Ovary (tissue), 9 donors: Measurements from ENCODE around the gene RBFOX2. TPM values are rescaled to one million over a fixed set of nuclear protein-coding genes. Genes with fewer than 3 reads are reported as not detected.
"Not testable (repeated sequence)": the region's sequence is repeated elsewhere in the genome, so short reads cannot be mapped to it uniquely, and the experiment has no call there.

ENCODE experiments used
- DNase-seq, 5 donors: peaks; one replicate each; pipeline ENCODE4 v3.0.0-alpha.2; 2019 to 2020
- H3K27ac ChIP-seq, 2 donors: fragments of 200-600 bp; one replicate each; pipeline versions ENCODE4 v1.5.1 to v1.8.0; 2019 to 2022
- H3K27me3 ChIP-seq: fragments of 200-600 bp; one replicate; pipeline ENCODE4 v1.8.0; 2022
- H3K36me3 ChIP-seq: fragments of 200-600 bp; sonication (generic); one replicate; pipeline ENCODE4 v1.5.1; 2019
- H3K4me1 ChIP-seq: one replicate; pipeline ENCODE4 v1.8.1; 2013; ENCODE audit warnings: mild to moderate bottlenecking, moderate library complexity; ENCODE audit not compliant: insufficient read depth
- H3K4me3 ChIP-seq: fragments of 200-600 bp; sonication (generic); one replicate; pipeline ENCODE4 v1.5.1; 2017
- H3K9me3 ChIP-seq, 2 donors: fragments of 200-600 bp in 1 of 2; sonication (generic) in 1 of 2; one replicate each; pipeline versions ENCODE4 v1.5.1 to v1.8.1; 2013 to 2019; ENCODE audit warnings: mild to moderate bottlenecking in 1 of 2, moderate library complexity in 1 of 2
- EP300 ChIP-seq: sonication (generic); formaldehyde crosslinking; IDR thresholded peaks from one replicate; pipeline ENCODE4 v1.6.1; 2017; ENCODE audit warnings: antibody characterized with exemption
- POLR2A ChIP-seq: fragments of 450-650 bp; IDR thresholded peaks from one replicate; pipeline ENCODE4 v1.6.1; 2017; ENCODE audit warnings: antibody characterized with exemption, mild to moderate bottlenecking, moderate library complexity
- WGBS, 3 donors: extraction: QIAGEN DNeasy Blood & Tissue Kit in 1 of 3; methylation state at CpG; one replicate each; pipeline versions ENCODE4 v1.1.5 to v1.1.7; 2013 to 2017; 5-methylcytosine and 5-hydroxymethylcytosine counted together
- intact Hi-C, 4 donors: fragments of 100-400 bp; cut with DNase I; formaldehyde crosslinking; loops; one replicate each; pipeline versions ENCODE4 v1.11.0 to v1.15.1; 2022 to 2023
- polyA plus RNA-seq, 2 donors: library from polyadenylated mRNA; stranded (reverse); fragments of 200-250 nt in 1 of 2; fragments of 350-450 nt in 1 of 2; fragmentation: Illumina TruSeq in 1 of 2; extraction: RNeasy Lipid Tissue Mini Kit (QIAGEN cat#74804) in 1 of 2; gene quantifications; one replicate each; pipeline ENCODE4 v1.2.3, GENCODE V29; 2013 to 2014
- total RNA-seq, 7 donors: library from RNA; depleted of rRNA in 2 of 7; stranded (reverse); fragments of >200 nt in 2 of 7; fragmentation: NEBNext Ultra II Directional in 3 of 7; extraction: Animal tissue kit (Norgen Biotek cat#: 25700) in 3 of 7; gene quantifications; one replicate each; pipeline versions ENCODE4 v1.1.0 to v1.2.4, GENCODE V29; 2016 to 2023
- TF ChIP-seq, protein P1 (sequence below), 3 donors: fragments of 450-650 bp in 2 of 3; fragments of 200-600 bp in 1 of 3; IDR thresholded peaks; one replicate each; pipeline versions ENCODE4 v1.5.1 to v1.8.0; 2016 to 2022; ENCODE audit warnings: antibody characterized with exemption in 3 of 3, mild to moderate bottlenecking in 1 of 3
- donor health status: DM: no; HTN: no; CAD: no; lungs with moderate emphysema.
- donor health status: DM: no; HTN: no; CAD: no.
- donor health status: Bipolar disorder and iron deficiency.
- donor health status: DM: yes; HTN: yes; CAD: no.
- donor health status: DM: no; HTN: no; CAD: no.
- donor health status: DM: yes; HTN: yes; CAD: no.

Gene RBFOX2
- total and polyA plus RNA-seq, 9 donors, result 68.7 to 140 (median 128) TPM

DNA sequence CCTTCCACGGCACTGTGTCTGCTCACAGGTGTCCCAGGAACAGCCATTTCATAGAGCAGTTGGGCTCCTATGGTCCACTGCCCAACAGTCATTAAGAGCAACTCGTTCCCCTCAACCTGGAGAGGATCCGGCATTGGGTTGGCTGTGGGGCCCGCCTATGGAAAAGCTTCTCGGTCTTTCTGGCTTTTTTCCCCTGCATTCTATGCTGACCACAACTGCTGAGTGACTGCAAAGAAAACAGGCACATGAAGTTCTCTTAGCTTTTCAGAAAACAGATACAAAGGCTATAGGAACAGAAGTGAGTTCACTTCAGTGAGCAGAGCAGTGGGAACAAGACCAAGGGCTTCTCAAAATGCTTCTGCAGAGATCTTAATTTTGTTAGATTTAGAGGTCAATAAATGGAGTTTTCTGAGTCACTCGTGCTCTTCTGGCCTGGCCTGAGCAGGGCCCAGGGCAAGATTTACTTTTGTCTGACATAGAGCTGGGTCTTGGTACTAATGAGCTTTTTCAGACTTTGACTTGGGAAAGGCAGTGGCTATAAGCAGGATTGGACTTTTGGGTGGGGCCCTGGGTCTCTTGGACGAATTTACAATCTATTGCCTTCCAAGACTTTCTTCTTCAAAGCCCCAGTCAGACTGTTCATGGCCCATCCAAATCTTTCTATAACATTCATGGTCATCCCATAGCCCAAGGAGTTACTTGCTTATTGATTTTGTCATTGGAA is 324.6 kb downstream of the RBFOX2 start:
- Histone ChIP-seq H3K4me1 (no peaks in the 10 kb centered on the region), H3K27me3 (no peaks in the 10 kb centered on the region), H3K27ac (no peak overlapping the region), H3K9me3 (no peaks in the 10 kb centered on the region), H3K4me3 (no peak overlapping the region), H3K36me3 (no peaks in the 10 kb centered on the region)
- TF ChIP-seq, protein P1, sequence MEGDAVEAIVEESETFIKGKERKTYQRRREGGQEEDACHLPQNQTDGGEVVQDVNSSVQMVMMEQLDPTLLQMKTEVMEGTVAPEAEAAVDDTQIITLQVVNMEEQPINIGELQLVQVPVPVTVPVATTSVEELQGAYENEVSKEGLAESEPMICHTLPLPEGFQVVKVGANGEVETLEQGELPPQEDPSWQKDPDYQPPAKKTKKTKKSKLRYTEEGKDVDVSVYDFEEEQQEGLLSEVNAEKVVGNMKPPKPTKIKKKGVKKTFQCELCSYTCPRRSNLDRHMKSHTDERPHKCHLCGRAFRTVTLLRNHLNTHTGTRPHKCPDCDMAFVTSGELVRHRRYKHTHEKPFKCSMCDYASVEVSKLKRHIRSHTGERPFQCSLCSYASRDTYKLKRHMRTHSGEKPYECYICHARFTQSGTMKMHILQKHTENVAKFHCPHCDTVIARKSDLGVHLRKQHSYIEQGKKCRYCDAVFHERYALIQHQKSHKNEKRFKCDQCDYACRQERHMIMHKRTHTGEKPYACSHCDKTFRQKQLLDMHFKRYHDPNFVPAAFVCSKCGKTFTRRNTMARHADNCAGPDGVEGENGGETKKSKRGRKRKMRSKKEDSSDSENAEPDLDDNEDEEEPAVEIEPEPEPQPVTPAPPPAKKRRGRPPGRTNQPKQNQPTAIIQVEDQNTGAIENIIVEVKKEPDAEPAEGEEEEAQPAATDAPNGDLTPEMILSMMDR (IDR thresholded peaks at IDR 0.05), result no peak
- TF ChIP-seq EP300 (no peak), POLR2A (no peak)
- no peak for DNase-seq
- WGBS, 3 donors, result 69 to 87% (median 79%) methylated on average over 7 of the region's 7 CpGs
- intact Hi-C loops, result no loop called here

GRCh38 chr22:35699852-35700251 is 328.8 kb downstream of the RBFOX2 start:
- H3K27ac ChIP-seq, H3K9me3 ChIP-seq, DNase-seq, H3K36me3 ChIP-seq, intact Hi-C loops, H3K4me1 ChIP-seq, H3K27me3 ChIP-seq, H3K4me3 ChIP-seq: not testable (repeated sequence)
- 71 to 90% (median 81%) methylated on average over 6 of the region's 6 CpGs for WGBS, 3 donors

DNA sequence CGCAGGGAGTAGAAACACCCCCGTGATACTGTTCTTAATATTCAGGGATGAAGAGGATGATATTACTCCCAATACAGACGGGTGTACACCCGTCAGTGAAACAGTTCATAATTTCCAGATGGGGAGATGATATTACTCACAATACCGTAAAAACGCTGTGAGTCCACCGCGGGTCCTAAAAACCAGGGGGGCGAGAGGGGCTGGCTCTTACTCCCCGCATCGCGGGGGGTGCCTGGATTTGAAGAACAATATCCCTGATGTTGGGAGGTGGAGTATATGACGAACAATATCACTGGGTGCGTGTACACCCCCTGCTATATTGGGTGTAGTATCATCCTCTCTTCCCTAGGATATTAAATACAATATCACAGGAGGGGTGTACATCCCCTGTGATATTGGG is 331.5 kb downstream of the RBFOX2 start:
- intact Hi-C loops, result no loop called here

DNA sequence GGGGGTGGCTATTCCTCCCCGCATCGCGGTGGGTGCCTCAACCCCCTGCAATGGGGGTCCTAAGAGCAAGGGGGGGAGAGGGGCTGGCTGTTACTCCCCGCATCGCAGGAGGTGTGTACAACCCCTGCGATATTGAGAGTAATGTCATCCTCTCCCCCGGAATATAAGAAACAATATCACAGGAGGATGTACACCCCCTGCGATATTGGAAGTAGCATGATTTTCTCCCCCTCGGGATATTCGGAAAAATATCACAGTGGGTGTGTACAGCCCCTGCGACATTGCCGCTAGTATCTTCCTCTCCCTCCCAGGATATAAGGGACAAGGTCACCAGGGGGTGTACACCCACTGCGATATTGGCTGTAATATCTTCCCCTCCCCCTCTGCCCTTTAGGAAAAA is 333.4 kb downstream of the RBFOX2 start:
- WGBS, 3 donors, result 79 to 83% (median 83%) methylated on average over 13 of the region's 13 CpGs
- no peaks in the 10 kb centered on the region for H3K4me1 ChIP-seq
- DNase-seq, result no peak

More for the DNA sequence above, 331.5 kb downstream of the RBFOX2 start:
- no peak overlapping the region for H3K4me3 ChIP-seq
- 77 to 85% (median 85%) methylated on average over 13 to 14 of the region's 14 CpGs for WGBS, 3 donors
- no peak for DNase-seq
- TF ChIP-seq EP300, result no peak
- TF ChIP-seq, protein P1 (IDR thresholded peaks at IDR 0.05), result no peak
- TF ChIP-seq POLR2A, result no peak
- no peaks in the 10 kb centered on the region for H3K9me3 ChIP-seq
- H3K4me1 ChIP-seq, result no peaks in the 10 kb centered on the region
- H3K36me3 ChIP-seq, result no peaks in the 10 kb centered on the region
- H3K27me3 ChIP-seq, result no peaks in the 10 kb centered on the region
- H3K27ac ChIP-seq, result no peak overlapping the region

GRCh38 chr22:35690001-35690400 is 338.6 kb downstream of the RBFOX2 start:
- WGBS, 3 donors, result 74 to 85% (median 79%) methylated on average over 1 of the region's 1 CpG
- no peaks in the 10 kb centered on the region for H3K36me3 ChIP-seq
- TF ChIP-seq POLR2A (no peak), EP300 (no peak)
- TF ChIP-seq, protein P1 (IDR thresholded peaks at IDR 0.05), result no peak
- no peak for DNase-seq
- H3K4me3 ChIP-seq, result no peak overlapping the region
- no peaks in the 10 kb centered on the region for H3K4me1 ChIP-seq
- intact Hi-C loops, result no loop called here
- no peak overlapping the region for H3K27ac ChIP-seq
- H3K9me3 ChIP-seq, result no peaks in the 10 kb centered on the region
- H3K27me3 ChIP-seq, result no peaks in the 10 kb centered on the region

More for the DNA sequence above, 333.4 kb downstream of the RBFOX2 start:
- Histone ChIP-seq H3K27me3 (no peaks in the 10 kb centered on the region), H3K36me3 (no peaks in the 10 kb centered on the region), H3K27ac (no peak overlapping the region), H3K4me3 (no peak overlapping the region), H3K9me3 (no peaks in the 10 kb centered on the region)
- intact Hi-C loops, result no loop called here
- no peak for TF ChIP-seq POLR2A
- TF ChIP-seq EP300, result no peak
- TF ChIP-seq, protein P1 (IDR thresholded peaks at IDR 0.05), result no peak
